Measurements from ENCODE around the gene PLEKHA4. TPM values are rescaled to one million over a fixed set of nuclear protein-coding genes. Genes with fewer than 3 reads are reported as not detected.

Gene PLEKHA4
- total RNA-seq, 1 experiment from 2014 or later, result 1.2 TPM

DNA sequence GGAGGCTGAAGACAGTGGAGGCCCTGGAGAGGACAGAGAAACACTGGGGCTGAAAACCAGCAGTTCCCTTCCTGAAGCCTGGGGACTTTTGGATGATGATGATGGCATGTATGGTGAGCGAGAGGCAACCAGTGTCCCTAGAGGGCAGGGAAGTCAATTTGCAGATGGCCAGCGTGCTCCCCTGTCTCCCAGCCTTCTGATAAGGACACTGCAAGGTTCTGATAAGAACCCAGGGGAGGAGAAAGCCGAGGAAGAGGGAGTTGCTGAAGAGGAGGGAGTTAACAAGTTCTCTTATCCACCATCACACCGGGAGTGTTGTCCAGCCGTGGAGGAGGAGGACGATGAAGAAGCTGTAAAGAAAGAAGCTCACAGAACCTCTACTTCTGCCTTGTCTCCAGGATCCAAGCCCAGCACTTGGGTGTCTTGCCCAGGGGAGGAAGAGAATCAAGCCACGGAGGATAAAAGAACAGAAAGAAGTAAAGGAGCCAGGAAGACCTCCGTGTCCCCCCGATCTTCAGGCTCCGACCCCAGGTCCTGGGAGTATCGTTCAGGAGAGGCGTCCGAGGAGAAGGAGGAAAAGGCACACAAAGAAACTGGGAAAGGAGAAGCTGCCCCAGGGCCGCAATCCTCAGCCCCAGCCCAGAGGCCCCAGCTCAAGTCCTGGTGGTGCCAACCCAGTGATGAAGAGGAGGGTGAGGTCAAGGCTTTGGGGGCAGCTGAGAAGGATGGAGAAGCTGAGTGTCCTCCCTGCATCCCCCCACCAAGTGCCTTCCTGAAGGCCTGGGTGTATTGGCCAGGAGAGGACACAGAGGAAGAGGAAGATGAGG lies 5.3 kb upstream of the PLEKHA4 start:
- Histone ChIP-seq H3K27ac (ENCODE audit: low read length) (peak overlapping the region; percentile 95), H3K27me3 (ENCODE audit: low read length) (no peaks in the 10 kb centered on the region), H3K79me2 (ENCODE audit: low read length) (peaks cover 41% of the 10 kb centered on the region), H3K4me3 (ENCODE audit: low read length) (peak overlapping the region; percentile 100), H3K4me1 (ENCODE audit: insufficient read depth, low read length) (peaks cover 15% of the 10 kb centered on the region), H4K20me1 (ENCODE audit: low read length) (peaks cover 31% of the 10 kb centered on the region), H3F3A (ENCODE audit: low read length, unreplicated experiment) (peaks cover 7% of the 10 kb centered on the region), H3K9ac (ENCODE audit: low read length) (peak overlapping the region; percentile 100), H3K36me3 (ENCODE audit: low read depth, low read length) (peaks cover 26% of the 10 kb centered on the region), H3K4me2 (ENCODE audit: low read length) (peak overlapping the region; percentile 100), H3K9me3 (ENCODE audit: low read length) (no peaks in the 10 kb centered on the region), H3K9me2 (replicated peaks; ENCODE audit: low read length) (no peaks in the 10 kb centered on the region), H2AFZ (ENCODE audit: low read length) (no peak overlapping the region)
- POLR2A ChIA-PET (ENCODE audit: unreplicated experiment), result interaction anchor here (0.5 to 0.6 kb wide), 2 partner anchors 27 to 90 kb away, joined by 3 read pairs; partner anchors contain the start of gene NUCB1
- intact Hi-C loops (cut with micrococcal nuclease), result loop anchor here (2.0 kb wide), 1 partner anchor 37 kb away; the partner anchor contains the start of gene HSD17B14
- CTCF ChIA-PET, result no interaction called here
- no peak for ATAC-seq
- TF ChIP-seq EZH2 (IDR thresholded peaks at IDR 0.05; ENCODE audit: low read length, unreplicated experiment) (no peak), EZH2phosphoT487 (IDR thresholded peaks at IDR 0.05; ENCODE audit: borderline replicate concordance, low read length) (no peak)
- TF ChIP-seq, protein P1, sequence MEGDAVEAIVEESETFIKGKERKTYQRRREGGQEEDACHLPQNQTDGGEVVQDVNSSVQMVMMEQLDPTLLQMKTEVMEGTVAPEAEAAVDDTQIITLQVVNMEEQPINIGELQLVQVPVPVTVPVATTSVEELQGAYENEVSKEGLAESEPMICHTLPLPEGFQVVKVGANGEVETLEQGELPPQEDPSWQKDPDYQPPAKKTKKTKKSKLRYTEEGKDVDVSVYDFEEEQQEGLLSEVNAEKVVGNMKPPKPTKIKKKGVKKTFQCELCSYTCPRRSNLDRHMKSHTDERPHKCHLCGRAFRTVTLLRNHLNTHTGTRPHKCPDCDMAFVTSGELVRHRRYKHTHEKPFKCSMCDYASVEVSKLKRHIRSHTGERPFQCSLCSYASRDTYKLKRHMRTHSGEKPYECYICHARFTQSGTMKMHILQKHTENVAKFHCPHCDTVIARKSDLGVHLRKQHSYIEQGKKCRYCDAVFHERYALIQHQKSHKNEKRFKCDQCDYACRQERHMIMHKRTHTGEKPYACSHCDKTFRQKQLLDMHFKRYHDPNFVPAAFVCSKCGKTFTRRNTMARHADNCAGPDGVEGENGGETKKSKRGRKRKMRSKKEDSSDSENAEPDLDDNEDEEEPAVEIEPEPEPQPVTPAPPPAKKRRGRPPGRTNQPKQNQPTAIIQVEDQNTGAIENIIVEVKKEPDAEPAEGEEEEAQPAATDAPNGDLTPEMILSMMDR (conservative IDR thresholded peaks at IDR 0.05; ENCODE audit: low read depth, low read length), result no peak
- no peak for DNase-seq
- BruUV-seq (replicated peaks), result no TSS peak

DNA sequence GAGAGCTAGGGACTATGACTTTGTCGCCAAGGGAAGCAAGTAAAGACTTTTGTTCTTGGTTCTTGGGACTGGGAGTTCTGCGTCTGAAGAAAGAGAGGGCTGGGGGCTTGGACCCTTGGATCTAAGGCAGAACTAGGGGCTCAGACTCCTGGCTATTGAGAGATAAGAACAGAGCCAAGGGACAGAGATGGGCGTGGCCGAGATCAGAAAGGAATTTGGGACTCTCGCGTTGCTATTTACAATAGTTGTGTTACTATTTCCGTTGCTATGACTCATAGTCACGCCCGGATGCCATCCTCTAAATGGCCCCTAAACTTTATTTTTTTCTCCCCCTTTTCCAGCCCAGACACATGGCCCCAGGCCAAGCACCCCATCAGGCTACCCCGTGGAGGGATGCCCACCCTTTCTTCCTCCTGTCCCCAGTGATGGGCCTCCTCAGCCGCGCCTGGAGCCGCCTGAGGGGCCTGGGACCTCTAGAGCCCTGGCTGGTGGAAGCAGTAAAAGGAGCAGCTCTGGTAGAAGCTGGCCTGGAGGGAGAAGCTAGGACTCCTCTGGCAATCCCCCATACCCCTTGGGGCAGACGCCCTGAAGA lies 4.6 kb upstream of the PLEKHA4 start:
- H3K27ac ChIP-seq (ENCODE audit: low read length), result peak overlapping the region; percentile 95
- ATAC-seq, result peak; percentile 35
- no peaks in the 10 kb centered on the region for H3K27me3 ChIP-seq (ENCODE audit: low read length)
- peaks cover 41% of the 10 kb centered on the region for H3K79me2 ChIP-seq (ENCODE audit: low read length)
- no peak overlapping the region for H2AFZ ChIP-seq (ENCODE audit: low read length)
- intact Hi-C loops (cut with micrococcal nuclease), result loop anchor here (2.0 kb wide), 1 partner anchor 36 kb away; the partner anchor contains the start of gene HSD17B14
- no TSS peak for BruUV-seq (replicated peaks)
- no peaks in the 10 kb centered on the region for H3K9me2 ChIP-seq (replicated peaks; ENCODE audit: low read length)
- peaks cover 31% of the 10 kb centered on the region for H4K20me1 ChIP-seq (ENCODE audit: low read length)
- ChIA-PET CTCF (no interaction called here), POLR2A (ENCODE audit: unreplicated experiment) (interaction anchor here (0.6 kb wide), 1 partner anchor 27 kb away, joined by 3 read pairs; the partner anchor contains the start of gene NUCB1)
- H3K9me3 ChIP-seq (ENCODE audit: low read length), result no peaks in the 10 kb centered on the region
- H3K36me3 ChIP-seq (ENCODE audit: low read depth, low read length), result peaks cover 26% of the 10 kb centered on the region
- peak; percentile 92 for DNase-seq
- H3K4me3 ChIP-seq (ENCODE audit: low read length), result peak overlapping the region; percentile 100
- H3F3A ChIP-seq (ENCODE audit: low read length, unreplicated experiment), result peaks cover 7% of the 10 kb centered on the region
- peak overlapping the region; percentile 100 for H3K4me2 ChIP-seq (ENCODE audit: low read length)
- TF ChIP-seq EZH2phosphoT487 (IDR thresholded peaks at IDR 0.05; ENCODE audit: borderline replicate concordance, low read length), result no peak
- TF ChIP-seq, protein P1 (conservative IDR thresholded peaks at IDR 0.05; ENCODE audit: low read depth, low read length), result no peak
- no peak for TF ChIP-seq EZH2 (IDR thresholded peaks at IDR 0.05; ENCODE audit: low read length, unreplicated experiment)
- H3K4me1 ChIP-seq (ENCODE audit: insufficient read depth, low read length), result peaks cover 15% of the 10 kb centered on the region
- peak overlapping the region; percentile 100 for H3K9ac ChIP-seq (ENCODE audit: low read length)

Measured in PC-3 (cell line).